Thyroid gland (tissue), 4 donors: ENCODE data around the gene IL2RA. TPM values are rescaled to one million over a fixed set of nuclear protein-coding genes. Genes with fewer than 3 reads are reported as not detected.
"Not testable (repeated sequence)": the region's sequence is repeated elsewhere in the genome, so short reads cannot be mapped to it uniquely, and the experiment has no call there.

Source experiments
- DNase-seq, 2 donors: peaks; one replicate each; pipeline ENCODE4 v3.0.0-alpha.2; 2019
- H3K27ac ChIP-seq, 3 donors: fragments of 200-600 bp; sonication (generic); 1 replicate in 2 of 3; 2 replicates in 1 of 3; pipeline ENCODE4 v1.5.1; 2016 to 2019; ENCODE audit warnings: mild to moderate bottlenecking in 1 of 3, moderate library complexity in 1 of 3
- H3K27me3 ChIP-seq: fragments of 200-600 bp; sonication (generic); one replicate; pipeline ENCODE4 v1.5.1; 2019
- H3K36me3 ChIP-seq, 2 donors: fragments of 200-600 bp; sonication (generic); one replicate each; pipeline ENCODE4 v1.5.1; 2016 to 2019
- H3K4me1 ChIP-seq, 2 donors: fragments of 200-600 bp; sonication (generic); one replicate each; pipeline ENCODE4 v1.5.1; 2017 to 2019
- H3K4me3 ChIP-seq, 3 donors: fragments of 200-600 bp; sonication (generic); replicated peaks in 1 of 3; 1 replicate in 2 of 3; 2 replicates in 1 of 3; pipeline ENCODE4 v1.5.1; 2016; ENCODE audit warnings: mild to moderate bottlenecking in 1 of 3
- H3K9me3 ChIP-seq: fragments of 200-600 bp; sonication (generic); one replicate; pipeline ENCODE4 v1.5.1; 2017
- POLR2A ChIP-seq, 2 donors: fragments of 450-650 bp; IDR thresholded peaks; one replicate each; pipeline ENCODE4 v1.6.1; 2017; ENCODE audit warnings: antibody characterized with exemption in 2 of 2, mild to moderate bottlenecking in 2 of 2, moderate library complexity in 1 of 2
- WGBS, 2 donors: methylation state at CpG; one replicate each; pipeline ENCODE4 v1.1.5; 2017; 5-methylcytosine and 5-hydroxymethylcytosine counted together
- intact Hi-C: fragments of 100-400 bp; cut with DNase I; formaldehyde crosslinking; loops from one replicate; pipeline ENCODE4 v1.15.1; 2023
- total RNA-seq, 4 donors: library from RNA; depleted of rRNA; stranded (reverse); fragments of >200 nt; gene quantifications; one replicate each; pipeline ENCODE4 v1.2.3, GENCODE V29; 2016
- TF ChIP-seq, protein P1 (sequence below), 6 experiments: fragments of 200-600 bp in 3 of 6; fragments of 450-650 bp in 3 of 6; sonication (generic) in 3 of 6; IDR thresholded peaks; one replicate each; pipeline ENCODE4 v1.5.1; 2016 to 2019; ENCODE audit warnings: antibody characterized with exemption in 6 of 6, mild to moderate bottlenecking in 2 of 6, inconsistent platforms in 1 of 6, moderate library complexity in 1 of 6

Gene IL2RA
- total RNA-seq, 4 donors from 2014 or later: 1.7 to 11.3 (median 2.3) TPM

DNA sequence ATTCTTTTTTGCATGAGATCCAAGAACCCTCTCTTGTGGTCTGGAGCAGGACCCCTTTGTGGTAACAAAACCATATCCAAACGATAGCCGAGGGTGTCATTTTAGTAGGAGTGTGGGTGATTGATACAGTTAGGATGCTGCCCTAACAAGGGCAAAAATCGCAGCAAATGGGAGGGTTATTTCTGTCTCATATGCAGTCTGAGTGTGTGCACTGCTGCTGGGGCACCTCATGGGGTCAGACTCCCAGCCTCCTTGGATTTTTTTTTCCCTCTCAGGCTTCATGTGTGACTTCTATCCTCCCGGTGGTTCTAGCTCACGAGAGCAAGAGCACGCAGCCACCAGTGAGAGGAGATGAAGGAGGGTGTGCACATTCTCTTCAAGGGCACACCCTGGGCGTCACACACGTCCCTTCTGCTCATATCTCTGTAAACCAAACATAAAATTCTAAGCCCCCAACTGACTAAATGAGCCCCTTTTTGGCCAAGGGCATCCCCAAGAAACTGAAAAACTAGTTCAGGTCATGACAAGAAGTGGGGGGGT, 56.2 kb downstream of the IL2RA start:
- intact Hi-C loops: no loop called here
- Histone ChIP-seq H3K4me1 (no peaks in the 10 kb centered on the region), H3K36me3 (no peaks in the 10 kb centered on the region), H3K27me3 (no peaks in the 10 kb centered on the region), H3K27ac (no peak overlapping the region), H3K4me3 (no peak overlapping the region), H3K9me3 (no peaks in the 10 kb centered on the region)
- TF ChIP-seq POLR2A (IDR thresholded peaks at IDR 0.05): no peak
- TF ChIP-seq, protein P1, sequence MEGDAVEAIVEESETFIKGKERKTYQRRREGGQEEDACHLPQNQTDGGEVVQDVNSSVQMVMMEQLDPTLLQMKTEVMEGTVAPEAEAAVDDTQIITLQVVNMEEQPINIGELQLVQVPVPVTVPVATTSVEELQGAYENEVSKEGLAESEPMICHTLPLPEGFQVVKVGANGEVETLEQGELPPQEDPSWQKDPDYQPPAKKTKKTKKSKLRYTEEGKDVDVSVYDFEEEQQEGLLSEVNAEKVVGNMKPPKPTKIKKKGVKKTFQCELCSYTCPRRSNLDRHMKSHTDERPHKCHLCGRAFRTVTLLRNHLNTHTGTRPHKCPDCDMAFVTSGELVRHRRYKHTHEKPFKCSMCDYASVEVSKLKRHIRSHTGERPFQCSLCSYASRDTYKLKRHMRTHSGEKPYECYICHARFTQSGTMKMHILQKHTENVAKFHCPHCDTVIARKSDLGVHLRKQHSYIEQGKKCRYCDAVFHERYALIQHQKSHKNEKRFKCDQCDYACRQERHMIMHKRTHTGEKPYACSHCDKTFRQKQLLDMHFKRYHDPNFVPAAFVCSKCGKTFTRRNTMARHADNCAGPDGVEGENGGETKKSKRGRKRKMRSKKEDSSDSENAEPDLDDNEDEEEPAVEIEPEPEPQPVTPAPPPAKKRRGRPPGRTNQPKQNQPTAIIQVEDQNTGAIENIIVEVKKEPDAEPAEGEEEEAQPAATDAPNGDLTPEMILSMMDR (IDR thresholded peaks at IDR 0.05): no peak
- no peak for DNase-seq
- 79 to 81% methylated on average over 8 of the region's 8 CpGs for WGBS, 2 donors

GRCh38 chr10:6005161-6005804, 56.9 kb downstream of the IL2RA start:
- intact Hi-C loops, DNase-seq, H3K36me3 ChIP-seq, H3K9me3 ChIP-seq, H3K27ac ChIP-seq, H3K27me3 ChIP-seq, H3K4me3 ChIP-seq, H3K4me1 ChIP-seq: not testable (repeated sequence)
- 81 to 84% methylated on average over 6 of the region's 6 CpGs for WGBS, 2 donors

- TF ChIP-seq, protein P1 (IDR thresholded peaks at IDR 0.05): no peak
- TF ChIP-seq POLR2A (IDR thresholded peaks at IDR 0.05): no peak
- Histone ChIP-seq H3K36me3 (no peaks in the 10 kb centered on the region), H3K9me3 (no peaks in the 10 kb centered on the region), H3K27ac (no peak overlapping the region), H3K4me1 (no peaks in the 10 kb centered on the region), H3K27me3 (no peaks in the 10 kb centered on the region), H3K4me3 (no peak overlapping the region)
- intact Hi-C loops: no loop called here
- 82 to 85% methylated on average over 12 of the region's 12 CpGs for WGBS, 2 donors
- DNase-seq: no peak
Measured at GRCh38 chr10:6002809-6003510, 59.2 kb downstream of the IL2RA start.

- intact Hi-C loops: no loop called here
- H3K4me3 ChIP-seq: no peak overlapping the region
- no peak for TF ChIP-seq POLR2A (IDR thresholded peaks at IDR 0.05)
- TF ChIP-seq, protein P1 (IDR thresholded peaks at IDR 0.05): no peak
- H3K27ac ChIP-seq: no peak overlapping the region
- 67 to 74% methylated on average over 14 to 20 of the region's 20 CpGs for WGBS, 2 donors
- H3K9me3 ChIP-seq: no peaks in the 10 kb centered on the region
- DNase-seq: no peak
- H3K36me3 ChIP-seq: no peaks in the 10 kb centered on the region
- H3K4me1 ChIP-seq: no peaks in the 10 kb centered on the region
- no peaks in the 10 kb centered on the region for H3K27me3 ChIP-seq
Measured at GRCh38 chr10:5999440-6000165, 62.6 kb downstream of the IL2RA start.

DNA sequence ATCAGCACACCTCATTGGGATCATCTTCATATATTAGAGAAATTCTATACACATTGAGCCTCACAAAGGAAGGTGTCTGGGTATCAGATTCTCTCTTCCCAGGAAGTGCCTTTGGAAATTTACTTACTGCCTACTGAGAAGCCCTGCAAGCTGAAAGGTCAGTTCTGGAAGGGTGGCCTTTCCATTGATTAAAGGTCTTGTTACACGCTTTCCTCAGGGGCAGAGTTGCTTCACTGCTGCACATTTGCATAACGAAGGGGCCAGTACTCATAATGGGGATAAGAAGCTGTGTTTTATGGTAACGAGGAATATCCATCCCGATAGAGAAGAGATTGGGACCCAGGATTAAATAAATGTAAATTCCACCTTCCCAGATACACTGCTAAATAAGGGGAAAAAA, 65.5 kb downstream of the IL2RA start:
- H3K36me3 ChIP-seq: no peaks in the 10 kb centered on the region
- WGBS, 2 donors: 86 to 89% methylated on average over 4 of the region's 4 CpGs
- no peaks in the 10 kb centered on the region for H3K27me3 ChIP-seq
- H3K4me1 ChIP-seq: no peaks in the 10 kb centered on the region
- H3K27ac ChIP-seq: no peak overlapping the region
- TF ChIP-seq, protein P1 (IDR thresholded peaks at IDR 0.05): no peak
- no peak for TF ChIP-seq POLR2A (IDR thresholded peaks at IDR 0.05)
- intact Hi-C loops: no loop called here
- no peak overlapping the region for H3K4me3 ChIP-seq
- DNase-seq: no peak
- H3K9me3 ChIP-seq: no peaks in the 10 kb centered on the region
